K562 (cell line): ENCODE data around the gene SDC3. TPM values are rescaled to one million over a fixed set of nuclear protein-coding genes. Genes with fewer than 3 reads are reported as not detected.

Source experiments
- CHD7 ChIP-seq: fragments of 200-600 bp; sonication (generic); IDR thresholded peaks from one replicate; pipeline ENCODE4 v1.6.1; 2012; ENCODE audit warnings: mild to moderate bottlenecking, low read depth, low read length, inconsistent platforms
- DACH1 ChIP-seq: fragments of 450-650 bp; IDR thresholded peaks from 2 replicates; pipeline ENCODE4 v1.6.1; 2018; ENCODE audit not compliant: partially characterized antibody
- E2F5 ChIP-seq: sonication (generic); formaldehyde crosslinking; IDR thresholded peaks from 2 replicates; pipeline ENCODE4 v1.8.0; 2022; ENCODE audit warnings: mild to moderate bottlenecking, missing genetic modification reagents
- HINFP ChIP-seq: fragments of 450-650 bp; conservative IDR thresholded peaks from 2 replicates; pipeline ENCODE4 v1.6.1; 2016; ENCODE audit warnings: missing genetic modification characterization, low read depth, mild to moderate bottlenecking, control low read depth, missing compliant biosample characterization
- KDM1A ChIP-seq, 2 experiments: fragments of 450-650 bp; IDR thresholded peaks; 2 replicates each; pipeline ENCODE4 v1.6.1; 2016; ENCODE audit warnings: mild to moderate bottlenecking in 2 of 2
- MAFF ChIP-seq: IDR thresholded peaks from 2 replicates; pipeline ENCODE4 v1.6.1; 2012; ENCODE audit warnings: low read length, improper control_type of control experiment
- POU5F1 ChIP-seq: fragments of 150-350 bp; IDR thresholded peaks from 2 replicates; pipeline ENCODE4 v1.6.1; 2014; ENCODE audit warnings: borderline replicate concordance, low read length, low read depth, mild to moderate bottlenecking; ENCODE audit not compliant: partially characterized antibody
- TCFL5 ChIP-seq: fragments of 250-450 bp; sonication (Bioruptor Pico); conservative IDR thresholded peaks from 2 replicates; pipeline ENCODE4 v1.6.1; 2021; ENCODE audit warnings: mild to moderate bottlenecking, moderate library complexity, matching md5 sums
- ZFP36 ChIP-seq: fragments of 150-350 bp; IDR thresholded peaks from 2 replicates; pipeline ENCODE4 v1.6.1; 2018; ENCODE audit warnings: low read length, low read depth; ENCODE audit not compliant: partially characterized antibody
- ZNF655 ChIP-seq: fragments of 250-450 bp; sonication (Bioruptor Pico); IDR thresholded peaks from 2 replicates; pipeline ENCODE4 v1.5.0; 2021
- ZNF77 ChIP-seq: fragments of 250-450 bp; sonication (Bioruptor Pico); IDR thresholded peaks from 2 replicates; pipeline ENCODE4 v1.5.0; 2020
- polyA plus RNA-seq, 8 experiments: library from polyadenylated mRNA; depleted of rRNA in 4 of 8; stranded (reverse) in 5 of 8; unstranded in 3 of 8; fragments of >200 nt; fragmentation: Nextera tagmentation in 2 of 8; fragmentation: Illumina TruSeq in 1 of 8; extraction: Ambion mirVana in 2 of 8; extraction: Trizol in 1 of 8; gene quantifications; 2 replicates each; pipeline versions ENCODE4 v1.2.1 to v1.2.3, GENCODE V29; 2011 to 2014; ENCODE audit warnings: inconsistent platforms in 1 of 8, missing spikeins in 1 of 8
- total RNA-seq, 7 experiments: library from RNA; depleted of rRNA in 6 of 7; stranded (reverse); fragments of >200 nt in 6 of 7; fragmentation: Illumina TruSeq in 2 of 7; extraction: Trizol in 2 of 7; gene quantifications; 2 replicates each; pipeline versions ENCODE4 v1.2.1 to v1.2.3, GENCODE V29; 2011 to 2021; ENCODE audit warnings: low replicate concordance in 1 of 7

The SDC3 gene
- total and polyA plus RNA-seq, 9 of the 15 experiments (the other 6 are each of a cell fraction or from before 2014, with no cell fraction given), result 0.38 to 44.1 (median 12.1) TPM

GRCh38 chr1:30909365-30910068, 959 bp upstream of the SDC3 start (continued):
- TF ChIP-seq CHD7 (no peak), MAFF (no peak), E2F5 (CRISPR knock-in tag) (no peak), POU5F1 (no peak), TCFL5 (CRISPR knock-in tag) (no peak), ZNF77 (no peak), KDM1A (IDR thresholded peaks at IDR 0.05) (0 out of 4 replicates have a peak, but pooled peaks of 1 of the 2 experiments have one; percentile 2), ZNF655 (CRISPR knock-in tag) (no peak), ZFP36 (no peak), DACH1 (no peak), HINFP (tag) (no peak)
